Nephron progenitor cell (in vitro differentiated cells): ENCODE data around the gene RPS21.

ENCODE experiments used
- DNase-seq: peaks from one replicate; pipeline ENCODE4 v3.0.0; 2021
- H3K27ac Mint-ChIP-seq: 2 replicates; pipeline ENCODE4 v1.8.0; 2021; ENCODE audit warnings: mild to moderate bottlenecking, moderate library complexity, mixed read lengths
- H3K27me3 Mint-ChIP-seq: 2 replicates; pipeline ENCODE4 v1.8.0; 2021; ENCODE audit warnings: mild to moderate bottlenecking, low read depth, mixed read lengths; ENCODE audit not compliant: poor library complexity
- H3K36me3 Mint-ChIP-seq: 2 replicates; pipeline ENCODE4 v1.8.0; 2021; ENCODE audit warnings: low read depth, mixed read lengths
- H3K4me1 Mint-ChIP-seq: 2 replicates; pipeline ENCODE4 v1.8.0; 2021; ENCODE audit warnings: mixed read lengths
- H3K4me3 Mint-ChIP-seq: 2 replicates; pipeline ENCODE4 v1.8.0; 2021; ENCODE audit warnings: mild to moderate bottlenecking, moderate library complexity, mixed read lengths
- H3K9me3 Mint-ChIP-seq: 2 replicates; pipeline ENCODE4 v1.8.0; 2021; ENCODE audit warnings: mild to moderate bottlenecking, moderate library complexity, mixed read lengths
- TF ChIP-seq, protein P1 (sequence below): fragments of 200-600 bp; sonication (generic); IDR thresholded peaks from 2 replicates; pipeline ENCODE4 v1.5.0; 2021; ENCODE audit warnings: antibody characterized with exemption

RPS21 gene

DNA sequence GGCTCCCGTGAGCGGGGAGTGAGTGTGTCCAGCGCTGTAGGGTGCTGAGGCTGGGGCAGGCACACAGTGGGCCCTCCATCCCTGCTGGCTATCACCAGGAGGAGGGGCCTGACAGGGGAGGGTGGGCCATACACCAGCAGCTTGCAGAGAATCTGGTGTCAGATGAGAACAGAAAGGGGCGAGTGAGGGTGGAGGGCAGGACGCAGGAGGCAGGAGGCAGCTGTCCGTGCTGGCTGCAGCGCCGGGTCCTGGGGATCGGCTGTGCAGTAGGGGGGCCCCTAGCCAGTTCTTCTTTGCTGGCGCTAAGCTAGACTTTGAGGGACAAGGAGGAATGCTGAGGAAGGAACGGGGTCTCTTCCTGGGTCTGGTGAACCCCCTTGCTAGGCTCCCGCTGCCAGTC, 21.7 kb downstream of the RPS21 start:
- H3K36me3 Mint-ChIP-seq: no peaks in the 10 kb centered on the region
- H3K4me3 Mint-ChIP-seq: no peak overlapping the region
- H3K4me1 Mint-ChIP-seq: peaks cover 25% of the 10 kb centered on the region
- no peaks in the 10 kb centered on the region for H3K9me3 Mint-ChIP-seq
- H3K27me3 Mint-ChIP-seq: peaks cover 24% of the 10 kb centered on the region
- TF ChIP-seq, protein P1, sequence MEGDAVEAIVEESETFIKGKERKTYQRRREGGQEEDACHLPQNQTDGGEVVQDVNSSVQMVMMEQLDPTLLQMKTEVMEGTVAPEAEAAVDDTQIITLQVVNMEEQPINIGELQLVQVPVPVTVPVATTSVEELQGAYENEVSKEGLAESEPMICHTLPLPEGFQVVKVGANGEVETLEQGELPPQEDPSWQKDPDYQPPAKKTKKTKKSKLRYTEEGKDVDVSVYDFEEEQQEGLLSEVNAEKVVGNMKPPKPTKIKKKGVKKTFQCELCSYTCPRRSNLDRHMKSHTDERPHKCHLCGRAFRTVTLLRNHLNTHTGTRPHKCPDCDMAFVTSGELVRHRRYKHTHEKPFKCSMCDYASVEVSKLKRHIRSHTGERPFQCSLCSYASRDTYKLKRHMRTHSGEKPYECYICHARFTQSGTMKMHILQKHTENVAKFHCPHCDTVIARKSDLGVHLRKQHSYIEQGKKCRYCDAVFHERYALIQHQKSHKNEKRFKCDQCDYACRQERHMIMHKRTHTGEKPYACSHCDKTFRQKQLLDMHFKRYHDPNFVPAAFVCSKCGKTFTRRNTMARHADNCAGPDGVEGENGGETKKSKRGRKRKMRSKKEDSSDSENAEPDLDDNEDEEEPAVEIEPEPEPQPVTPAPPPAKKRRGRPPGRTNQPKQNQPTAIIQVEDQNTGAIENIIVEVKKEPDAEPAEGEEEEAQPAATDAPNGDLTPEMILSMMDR: no peak
- H3K27ac Mint-ChIP-seq: no peak overlapping the region
- no peak for DNase-seq

DNA sequence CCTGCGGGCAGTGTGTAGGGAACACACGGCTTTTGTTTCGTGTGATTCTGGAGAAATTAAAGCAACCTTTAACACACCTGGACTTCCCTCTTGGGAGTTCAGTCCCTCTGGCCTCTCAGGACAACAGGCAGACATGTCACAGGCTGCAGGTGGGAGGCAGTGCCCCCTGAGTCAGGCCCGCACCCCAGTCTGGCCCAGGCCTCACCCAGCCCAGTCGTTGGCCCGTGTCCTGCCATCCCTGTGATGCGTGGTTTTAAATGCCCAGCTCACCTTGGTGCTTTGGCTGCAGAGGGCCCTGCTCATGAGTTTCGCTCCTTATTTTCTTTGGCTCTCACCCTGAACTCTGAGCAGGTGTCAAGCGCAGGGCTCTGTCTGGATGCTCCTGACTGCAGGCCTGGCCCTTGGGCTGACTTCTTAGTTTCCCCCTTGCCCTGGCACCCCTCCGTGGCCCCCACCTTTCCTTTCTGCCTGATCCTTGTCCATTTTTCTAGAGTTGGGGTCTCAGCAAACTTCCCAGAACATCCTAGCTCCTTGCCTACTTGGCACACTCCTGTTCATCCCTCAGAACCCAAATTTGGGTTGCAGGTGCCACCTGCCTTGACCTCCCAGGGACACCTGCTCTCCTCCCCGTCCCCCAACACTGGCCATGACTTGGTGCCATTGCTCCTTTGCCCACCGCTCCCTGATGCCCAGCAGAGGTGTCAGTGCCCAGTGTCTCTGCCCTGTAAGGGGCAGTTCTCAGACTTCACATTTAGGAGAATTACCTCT, 22.4 kb downstream of the RPS21 start:
- no peaks in the 10 kb centered on the region for H3K36me3 Mint-ChIP-seq
- peaks cover 24% of the 10 kb centered on the region for H3K27me3 Mint-ChIP-seq
- H3K9me3 Mint-ChIP-seq: no peaks in the 10 kb centered on the region
- TF ChIP-seq, protein P1: no peak
- H3K4me1 Mint-ChIP-seq: peaks cover 25% of the 10 kb centered on the region
- H3K4me3 Mint-ChIP-seq: no peak overlapping the region
- no peak for DNase-seq
- no peak overlapping the region for H3K27ac Mint-ChIP-seq

DNA sequence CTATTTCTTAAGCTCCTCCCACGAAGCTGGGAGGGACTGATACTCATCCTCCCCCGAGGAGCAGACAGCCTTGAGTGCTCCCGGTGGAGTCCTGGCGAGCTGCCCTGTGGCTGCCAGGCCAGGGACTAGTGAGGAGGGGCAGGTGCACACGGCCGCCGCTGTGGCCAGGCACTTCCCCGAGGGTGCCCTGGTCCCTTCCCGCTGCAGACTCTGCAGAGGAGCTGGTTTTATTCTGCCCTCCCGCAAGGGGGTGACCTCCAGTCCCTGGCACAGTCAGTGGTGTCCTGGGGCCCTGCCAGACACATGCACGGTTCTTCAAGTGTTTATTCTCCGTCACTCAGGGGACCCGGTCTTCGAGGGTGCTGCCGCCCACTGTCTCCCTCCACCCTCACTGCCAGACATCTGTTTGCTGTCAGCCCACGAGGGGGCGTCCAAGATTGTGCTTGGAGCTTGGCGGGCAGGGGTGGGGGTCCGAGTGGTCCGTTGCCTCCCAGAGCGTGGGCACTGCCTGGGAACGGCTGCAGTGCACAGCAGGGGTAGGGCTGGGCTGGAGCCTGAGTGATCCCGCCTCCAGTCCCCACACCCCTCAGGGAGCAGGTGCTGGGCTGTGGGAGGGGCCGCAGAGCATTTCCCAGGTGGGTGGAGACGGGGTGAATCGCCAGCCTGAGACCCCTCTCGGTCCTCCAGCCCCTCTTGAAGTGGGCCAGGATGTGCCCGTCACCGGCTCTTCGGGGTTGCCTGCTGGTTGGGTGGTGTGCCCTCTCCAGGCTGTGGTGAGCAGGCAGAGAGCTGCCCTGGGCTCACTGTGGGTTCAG, 23.2 kb downstream of the RPS21 start:
- Mint-ChIP-seq H3K27ac (no peak overlapping the region), H3K4me1 (peaks cover 23% of the 10 kb centered on the region), H3K36me3 (no peaks in the 10 kb centered on the region), H3K9me3 (no peaks in the 10 kb centered on the region), H3K27me3 (peaks cover 24% of the 10 kb centered on the region), H3K4me3 (no peak overlapping the region)
- peak; percentile 82 for DNase-seq
- TF ChIP-seq, protein P1: peak; percentile 65

DNA sequence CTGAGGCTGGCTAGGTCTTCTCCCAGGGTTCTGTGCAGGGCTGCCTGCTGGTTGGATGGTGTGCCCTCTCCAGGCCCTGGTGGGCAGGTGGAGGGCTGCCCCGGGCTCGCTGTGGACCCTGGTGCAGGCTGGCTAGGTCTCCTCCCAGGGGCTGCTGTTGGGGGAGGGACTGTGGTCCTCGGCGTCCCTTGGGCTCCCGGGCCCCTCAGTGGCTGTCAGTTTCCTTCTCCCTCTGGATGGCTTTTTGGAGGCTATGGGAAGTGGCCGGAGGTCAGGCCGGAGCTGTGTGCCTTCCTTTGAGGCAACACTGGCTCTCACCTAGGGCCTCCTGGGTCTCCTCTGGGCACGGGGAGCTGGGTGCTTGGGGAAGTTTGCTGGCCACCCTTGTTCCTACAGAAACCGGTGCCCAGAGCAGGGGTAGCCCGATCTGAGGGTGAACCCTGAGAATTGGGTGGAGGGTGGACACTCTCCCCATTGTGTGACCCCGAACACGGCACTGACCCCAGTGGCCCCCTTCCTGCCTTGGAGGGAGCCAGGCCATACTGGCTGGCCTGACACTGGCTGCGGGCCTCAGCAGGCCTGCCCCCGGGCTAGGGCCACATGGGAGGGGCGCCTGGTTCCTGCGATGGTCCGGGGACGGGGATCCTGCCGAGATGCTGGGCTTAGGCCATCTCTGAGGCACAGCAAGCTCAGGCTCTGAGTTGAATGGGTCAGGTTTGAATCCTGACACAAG, 24.0 kb downstream of the RPS21 start:
- Mint-ChIP-seq H3K4me3 (no peak overlapping the region), H3K27ac (no peak overlapping the region), H3K9me3 (no peaks in the 10 kb centered on the region), H3K36me3 (no peaks in the 10 kb centered on the region), H3K4me1 (peaks cover 16% of the 10 kb centered on the region), H3K27me3 (peaks cover 24% of the 10 kb centered on the region)
- TF ChIP-seq, protein P1: no peak
- DNase-seq: no peak

DNA sequence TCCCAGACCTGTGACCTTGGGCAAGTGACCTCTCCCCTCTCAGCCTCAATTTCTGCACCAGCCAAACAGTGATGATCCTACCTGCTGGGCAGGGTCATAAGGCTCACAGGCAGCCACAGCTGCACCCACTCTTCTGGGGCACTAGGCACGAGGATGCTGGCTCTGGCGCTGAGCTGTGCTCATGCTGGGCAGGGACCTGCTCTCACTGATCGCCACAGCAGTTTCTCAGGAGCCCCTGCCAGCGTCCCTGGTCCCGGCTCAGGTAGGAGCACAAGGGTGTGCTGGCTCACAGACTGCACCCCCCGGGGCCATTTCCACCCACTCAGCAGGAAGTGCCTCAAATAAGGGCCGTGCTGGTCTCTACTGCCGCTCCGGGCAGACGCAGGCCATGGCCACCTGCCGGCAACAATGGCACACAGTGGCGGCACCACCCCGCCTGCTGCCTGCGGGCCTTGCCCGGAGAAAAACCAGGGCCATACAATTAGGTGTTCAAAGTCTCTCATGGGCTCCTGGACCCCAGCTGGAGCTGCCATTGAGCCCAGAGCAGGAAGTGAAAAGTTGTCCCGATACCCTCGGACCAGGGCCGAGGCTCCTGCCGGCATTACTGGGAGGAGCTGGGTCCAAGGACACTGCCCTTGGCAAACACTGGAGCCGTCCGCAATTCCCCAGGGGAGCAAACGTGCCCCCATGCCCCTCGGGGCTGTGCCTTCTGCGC, 24.7 kb downstream of the RPS21 start:
- Mint-ChIP-seq H3K27me3 (peaks cover 24% of the 10 kb centered on the region), H3K9me3 (no peaks in the 10 kb centered on the region), H3K4me1 (peaks cover 12% of the 10 kb centered on the region), H3K27ac (no peak overlapping the region), H3K4me3 (no peak overlapping the region), H3K36me3 (no peaks in the 10 kb centered on the region)
- no peak for DNase-seq
- TF ChIP-seq, protein P1: no peak
